EL (cell line): ENCODE data around the gene HTR3D.
"Not testable (repeated sequence)": the region's sequence is repeated elsewhere in the genome, so short reads cannot be mapped to it uniquely, and the experiment has no call there.

Experiments used
- DNase-seq: peaks from one replicate; pipeline ENCODE4 v3.0.0-alpha.2; 2016

HTR3D gene

GRCh38 chr3:184016811-184017671, 14.5 kb upstream of the HTR3D start:
- DNase-seq: peak; percentile 69

GRCh38 chr3:184017672-184018423, 13.7 kb upstream of the HTR3D start, which contains the start of gene ABCC5:
ABCC5 (minus strand) TSS chr3:184017884; CDS start chr3:184014392, 3,492 bp downstream.
- DNase-seq: peak; percentile 94

GRCh38 chr3:184018424-184018973, 13.0 kb upstream of the HTR3D start:
- DNase-seq: no peak

GRCh38 chr3:184022323-184022722, 9.2 kb upstream of the HTR3D start:
- no peak for DNase-seq

GRCh38 chr3:184025256-184025655, 6.3 kb upstream of the HTR3D start:
- not testable (repeated sequence) for DNase-seq

GRCh38 chr3:184028275-184028890, 3.2 kb upstream of the HTR3D start:
- DNase-seq: not testable (repeated sequence)

- no peak for DNase-seq
These were observed 2.1 kb upstream of the HTR3D start for GRCh38 chr3:184029443-184029842.

GRCh38 chr3:184030536-184030935, 1.0 kb upstream of the HTR3D start:
- DNase-seq: no peak

- no peak for DNase-seq
These were observed 6.3 kb downstream of the HTR3D start for GRCh38 chr3:184037816-184038215.

- DNase-seq: not testable (repeated sequence)
These were observed 6.8 kb downstream of the HTR3D start for GRCh38 chr3:184038307-184038706.

GRCh38 chr3:184039414-184039813, 7.9 kb downstream of the HTR3D start:
- DNase-seq: no peak

GRCh38 chr3:184040010-184040409, 8.5 kb downstream of the HTR3D start:
- peak; percentile 59 for DNase-seq

- no peak for DNase-seq
These were observed 11.1 kb downstream of the HTR3D start for GRCh38 chr3:184042617-184043016.

- DNase-seq: no peak
These were observed 14.5 kb downstream of the HTR3D start for GRCh38 chr3:184045995-184046394.

- no peak for DNase-seq
These were observed 18.8 kb downstream of the HTR3D start for GRCh38 chr3:184050217-184050847.

- no peak for DNase-seq
These were observed 21.2 kb downstream of the HTR3D start, which contains the start of gene HTR3C for GRCh38 chr3:184052767-184053166. HTR3C (plus strand) TSS chr3:184053047; CDS start chr3:184053081, 34 bp downstream.

GRCh38 chr3:184058029-184058428, 26.5 kb downstream of the HTR3D start:
- peak; percentile 64 for DNase-seq

- no peak for DNase-seq
These were observed 27.9 kb downstream of the HTR3D start for GRCh38 chr3:184059424-184059823.

- no peak for DNase-seq
These were observed 31.1 kb downstream of the HTR3D start for GRCh38 chr3:184062637-184063036.

- DNase-seq: peak; percentile 43
These were observed 34.7 kb downstream of the HTR3D start for GRCh38 chr3:184066211-184066610.

- no peak for DNase-seq
These were observed 36.1 kb downstream of the HTR3D start for GRCh38 chr3:184067573-184068055.

- no peak for DNase-seq
These were observed 36.8 kb downstream of the HTR3D start for GRCh38 chr3:184068344-184068743.
